OCI-LY7 (cell line): ENCODE results near the gene KCNH6. TPM values are rescaled to one million over a fixed set of nuclear protein-coding genes. Genes with fewer than 3 reads are reported as not detected.

Experiments
- BruUV-seq: library from RNA; stranded (reverse); fragments of 400-500 nt; replicated peaks from 2 replicates; lab custom pipeline; 2021; lab: Mats Ljungman, UMichigan
- CTCF ChIA-PET: fragments of 300-600 bp; sonication (Branson Sonifier 250); formaldehyde crosslinking; loops from one replicate; lab custom pipeline; 2022; ENCODE audit warnings: antibody characterized with exemption; ENCODE audit not compliant: unreplicated experiment; lab: Charles Lee
- POLR2A ChIA-PET: fragments of 300-600 bp; sonication (Branson Sonifier 250); formaldehyde crosslinking; loops from one replicate; lab custom pipeline; 2022; ENCODE audit warnings: antibody characterized with exemption; lab: Charles Lee
- DNase-seq: peaks from one replicate; pipeline ENCODE4 v3.0.0-alpha.2; 2015; ENCODE audit warnings: low spot score
- H2AFZ ChIP-seq: fragments of 200-600 bp; sonication (generic), shearing (Covaris generic); 2 replicates; pipeline ENCODE4 v1.6.1; 2014; ENCODE audit warnings: mild to moderate bottlenecking, antibody characterized with exemption, low read length, moderate library complexity
- H3K27ac ChIP-seq: fragments of 200-600 bp; sonication (generic); 2 replicates; pipeline ENCODE4 v1.5.1; 2014; ENCODE audit warnings: mixed run types, low read depth, mild to moderate bottlenecking, moderate library complexity, low read length, inconsistent platforms; ENCODE audit not compliant: poor library complexity, severe bottlenecking
- H3K36me3 ChIP-seq: fragments of 200-600 bp; sonication (generic); 2 replicates; pipeline ENCODE4 v1.6.1; 2014; ENCODE audit warnings: mild to moderate bottlenecking, antibody characterized with exemption, low read length, moderate library complexity, mixed read lengths; ENCODE audit not compliant: insufficient read depth
- H3K4me1 ChIP-seq: fragments of 200-600 bp; sonication (generic); 2 replicates; pipeline ENCODE4 v1.5.1; 2014; ENCODE audit warnings: mild to moderate bottlenecking, low read length; ENCODE audit not compliant: insufficient read depth, poor library complexity, severe bottlenecking
- H3K4me2 ChIP-seq: fragments of 200-600 bp; sonication (generic); 2 replicates; pipeline ENCODE4 v1.6.1; 2014; ENCODE audit warnings: mild to moderate bottlenecking, low read length
- H3K4me3 ChIP-seq: fragments of 200-600 bp; sonication (generic); 2 replicates; pipeline ENCODE4 v1.5.1; 2014; ENCODE audit warnings: mild to moderate bottlenecking, low read depth, low read length; ENCODE audit not compliant: poor library complexity, severe bottlenecking
- H3K79me2 ChIP-seq: fragments of 200-600 bp; sonication (generic); 2 replicates; pipeline ENCODE4 v1.6.1; 2016; ENCODE audit warnings: low read depth, mild to moderate bottlenecking, low read length, moderate library complexity, mixed read lengths; ENCODE audit not compliant: insufficient read depth
- H3K9me2 ChIP-seq: fragments of 200-600 bp; sonication (generic); 2 replicates; pipeline ENCODE4 v1.6.1; 2016; ENCODE audit warnings: mild to moderate bottlenecking, low read length, mixed read lengths; ENCODE audit not compliant: insufficient read depth
- H3K9me3 ChIP-seq: fragments of 200-600 bp; sonication (generic); 2 replicates; pipeline ENCODE4 v1.6.1; 2014; ENCODE audit warnings: mild to moderate bottlenecking, mixed run types, low read length, mixed read lengths
- H4K20me1 ChIP-seq: fragments of 200-600 bp; sonication (generic); 2 replicates; pipeline ENCODE4 v1.6.1; 2014; ENCODE audit warnings: mild to moderate bottlenecking, antibody characterized with exemption, low read length, moderate library complexity, mixed read lengths; ENCODE audit not compliant: insufficient read depth
- EZH2phosphoT487 ChIP-seq: fragments of 200-600 bp; sonication (generic); IDR thresholded peaks from 2 replicates; pipeline ENCODE4 v1.6.1; 2018; ENCODE audit warnings: low read depth, borderline replicate concordance, mild to moderate bottlenecking, mixed run types, antibody characterized with exemption, low read length, moderate library complexity, mixed read lengths
- intact Hi-C: fragments of 100-400 bp; cut with micrococcal nuclease; formaldehyde crosslinking; loops from one replicate; pipeline ENCODE4 v1.10.0; 2022; ENCODE audit not compliant: unreplicated experiment
- total RNA-seq, 2 experiments: library from RNA; depleted of rRNA in 1 of 2; stranded (reverse); fragments of >200 nt in 1 of 2; shearing (Covaris generic) in 1 of 2; gene quantifications; 2 replicates each; pipeline ENCODE4 v1.2.3, GENCODE V29; 2014 to 2022
- TF ChIP-seq, protein P1 (sequence below): fragments of 200-600 bp; sonication (generic); conservative IDR thresholded peaks from 2 replicates; pipeline ENCODE4 v1.5.1; 2014; ENCODE audit warnings: mild to moderate bottlenecking, antibody characterized with exemption, low read length, moderate library complexity, mixed read lengths

Gene KCNH6
- total RNA-seq, 2 experiments from 2014 or later: not detected

DNA sequence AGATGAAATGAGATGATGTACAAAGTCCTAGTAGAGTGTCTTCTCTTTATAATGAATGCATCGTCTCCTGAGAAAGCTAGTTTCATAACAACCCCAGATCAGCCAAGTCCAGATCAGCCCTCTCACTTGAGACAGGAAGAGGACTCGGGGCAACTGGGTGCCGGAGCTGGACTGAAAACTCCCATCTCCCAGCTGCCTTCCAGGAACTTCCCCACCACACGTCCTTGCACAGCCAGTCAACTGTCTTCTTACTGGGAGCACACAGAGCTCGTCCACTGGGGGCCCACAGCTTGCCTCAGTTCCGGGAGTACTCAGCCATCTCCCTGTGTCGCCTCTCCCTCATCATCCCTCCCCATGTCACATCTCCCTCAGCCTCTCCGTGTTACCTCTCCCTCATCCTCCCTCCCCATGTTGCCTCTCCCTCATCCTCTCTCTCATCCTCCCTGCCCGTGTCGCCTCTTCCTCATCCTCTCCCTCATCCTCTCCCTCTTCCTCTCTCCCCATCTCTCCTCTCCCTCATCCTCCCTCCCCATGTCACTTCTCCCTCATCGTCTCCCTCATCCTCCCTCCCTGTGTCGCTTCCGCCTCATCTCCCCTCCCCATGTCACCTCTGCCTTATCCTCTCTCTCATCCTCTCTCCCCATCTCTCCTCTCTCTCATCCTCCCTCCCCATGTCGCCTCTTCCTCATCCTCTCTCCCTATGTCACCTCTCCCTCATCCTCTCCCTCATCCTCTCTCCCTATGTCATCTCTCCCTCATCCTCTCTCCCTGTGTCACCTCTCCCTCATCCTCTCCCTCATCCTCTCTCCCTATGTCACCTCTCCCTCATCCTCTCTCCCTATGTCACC, 22.4 kb upstream of the KCNH6 start:
- intact Hi-C loops: no loop called here
- 0 out of 2 replicates have a peak, but pooled peaks cover 6% of the 10 kb centered on the region for H3K9me3 ChIP-seq
- H2AFZ ChIP-seq: no peak overlapping the region
- no peak overlapping the region for H3K27ac ChIP-seq
- H3K36me3 ChIP-seq: no peaks in the 10 kb centered on the region
- no peak overlapping the region for H3K4me3 ChIP-seq
- POLR2A ChIA-PET: no interaction called here
- H3K9me2 ChIP-seq: no peaks in the 10 kb centered on the region
- no peaks in the 10 kb centered on the region for H3K4me1 ChIP-seq
- H3K4me2 ChIP-seq: no peak overlapping the region
- BruUV-seq: no TSS peak
- H4K20me1 ChIP-seq: no peaks in the 10 kb centered on the region
- no peaks in the 10 kb centered on the region for H3K79me2 ChIP-seq
- TF ChIP-seq EZH2phosphoT487: no peak
- TF ChIP-seq, protein P1, sequence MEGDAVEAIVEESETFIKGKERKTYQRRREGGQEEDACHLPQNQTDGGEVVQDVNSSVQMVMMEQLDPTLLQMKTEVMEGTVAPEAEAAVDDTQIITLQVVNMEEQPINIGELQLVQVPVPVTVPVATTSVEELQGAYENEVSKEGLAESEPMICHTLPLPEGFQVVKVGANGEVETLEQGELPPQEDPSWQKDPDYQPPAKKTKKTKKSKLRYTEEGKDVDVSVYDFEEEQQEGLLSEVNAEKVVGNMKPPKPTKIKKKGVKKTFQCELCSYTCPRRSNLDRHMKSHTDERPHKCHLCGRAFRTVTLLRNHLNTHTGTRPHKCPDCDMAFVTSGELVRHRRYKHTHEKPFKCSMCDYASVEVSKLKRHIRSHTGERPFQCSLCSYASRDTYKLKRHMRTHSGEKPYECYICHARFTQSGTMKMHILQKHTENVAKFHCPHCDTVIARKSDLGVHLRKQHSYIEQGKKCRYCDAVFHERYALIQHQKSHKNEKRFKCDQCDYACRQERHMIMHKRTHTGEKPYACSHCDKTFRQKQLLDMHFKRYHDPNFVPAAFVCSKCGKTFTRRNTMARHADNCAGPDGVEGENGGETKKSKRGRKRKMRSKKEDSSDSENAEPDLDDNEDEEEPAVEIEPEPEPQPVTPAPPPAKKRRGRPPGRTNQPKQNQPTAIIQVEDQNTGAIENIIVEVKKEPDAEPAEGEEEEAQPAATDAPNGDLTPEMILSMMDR: no peak
- CTCF ChIA-PET: no interaction called here
- no peak for DNase-seq

DNA sequence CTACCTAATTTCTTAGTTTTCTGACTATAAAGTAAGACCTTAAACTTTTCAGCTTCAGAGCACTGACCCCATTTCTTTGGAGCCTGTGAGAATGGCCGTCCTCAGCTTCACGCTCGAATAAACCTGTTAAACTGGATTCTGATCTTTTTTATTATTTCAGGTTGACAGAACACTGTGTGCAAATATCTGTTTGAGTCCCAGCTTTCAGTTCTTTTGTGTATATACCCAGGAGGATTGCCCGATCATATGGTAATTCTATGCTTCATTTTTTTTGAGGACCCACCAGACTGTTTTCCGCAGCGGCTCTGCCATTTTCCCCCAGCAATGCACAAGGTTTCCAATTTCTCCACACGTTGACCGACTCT, 19.8 kb upstream of the KCNH6 start:
- CTCF ChIA-PET: no interaction called here
- no TSS peak for BruUV-seq

More for the DNA sequence above, 19.8 kb upstream of the KCNH6 start:
- Histone ChIP-seq H3K4me2 (no peak overlapping the region), H4K20me1 (no peaks in the 10 kb centered on the region), H3K4me3 (no peak overlapping the region), H3K27ac (no peak overlapping the region), H3K9me3 (0 out of 2 replicates have a peak, but pooled peaks cover 7% of the 10 kb centered on the region), H3K9me2 (no peaks in the 10 kb centered on the region), H3K4me1 (no peaks in the 10 kb centered on the region), H3K36me3 (no peaks in the 10 kb centered on the region), H3K79me2 (no peaks in the 10 kb centered on the region), H2AFZ (no peak overlapping the region)
- DNase-seq: no peak
- POLR2A ChIA-PET: interaction anchor here (0.5 kb wide), 2 partner anchors 35 to 317 kb away, joined by 3 to 5 read pairs; no protein-coding TSS in a partner anchor
- TF ChIP-seq EZH2phosphoT487: no peak
- TF ChIP-seq, protein P1: no peak
- intact Hi-C loops: no loop called here
